ENCODE measurements around the gene COL18A1.

Gene COL18A1

GRCh38 chr21:45479691-45480675, 75.0 kb downstream of the COL18A1 start:
- no peak for DNase-seq (ENCODE audit: low spot score)

- no peak for DNase-seq (ENCODE audit: low spot score)
These were observed 75.9 kb downstream of the COL18A1 start for GRCh38 chr21:45480701-45481500.

GRCh38 chr21:45481566-45481965, 76.6 kb downstream of the COL18A1 start:
- DNase-seq (ENCODE audit: low spot score), result no peak

- no peak for DNase-seq (ENCODE audit: low spot score)
These were observed 77.3 kb downstream of the COL18A1 start for GRCh38 chr21:45481977-45482898.

GRCh38 chr21:45482899-45483821, 78.2 kb downstream of the COL18A1 start:
- peak; percentile 50 for DNase-seq (ENCODE audit: low spot score)

GRCh38 chr21:45484318-45484717, 79.4 kb downstream of the COL18A1 start:
- DNase-seq (ENCODE audit: low spot score), result no peak

- no peak for DNase-seq (ENCODE audit: low spot score)
These were observed 80.9 kb downstream of the COL18A1 start for GRCh38 chr21:45485686-45486442.

- no peak for DNase-seq (ENCODE audit: low spot score)
These were observed 81.6 kb downstream of the COL18A1 start for GRCh38 chr21:45486443-45487160.

- no peak for DNase-seq (ENCODE audit: low spot score)
These were observed 82.3 kb downstream of the COL18A1 start for GRCh38 chr21:45487161-45487806.

GRCh38 chr21:45487891-45488600, 83.1 kb downstream of the COL18A1 start:
- no peak for DNase-seq (ENCODE audit: low spot score)

GRCh38 chr21:45488931-45489721, 84.2 kb downstream of the COL18A1 start:
- DNase-seq (ENCODE audit: low spot score), result no peak

- no peak for DNase-seq (ENCODE audit: low spot score)
These were observed 84.7 kb downstream of the COL18A1 start for GRCh38 chr21:45489722-45489982.

- no peak for DNase-seq (ENCODE audit: low spot score)
These were observed 85.2 kb downstream of the COL18A1 start for GRCh38 chr21:45490049-45490731.

- no peak for DNase-seq (ENCODE audit: low spot score)
These were observed 86.1 kb downstream of the COL18A1 start for GRCh38 chr21:45491056-45491455.

GRCh38 chr21:45491623-45492022, 86.7 kb downstream of the COL18A1 start:
- DNase-seq (ENCODE audit: low spot score), result no peak

- no peak for DNase-seq (ENCODE audit: low spot score)
These were observed 87.8 kb downstream of the COL18A1 start for GRCh38 chr21:45492765-45493164.

Measured in Ammon's horn (tissue), 1 donor.